ENCODE data around the gene JTB.
"Not testable (repeated sequence)": the region's sequence is repeated elsewhere in the genome, so short reads cannot be mapped to it uniquely, and the experiment has no call there.

Gene JTB

DNA sequence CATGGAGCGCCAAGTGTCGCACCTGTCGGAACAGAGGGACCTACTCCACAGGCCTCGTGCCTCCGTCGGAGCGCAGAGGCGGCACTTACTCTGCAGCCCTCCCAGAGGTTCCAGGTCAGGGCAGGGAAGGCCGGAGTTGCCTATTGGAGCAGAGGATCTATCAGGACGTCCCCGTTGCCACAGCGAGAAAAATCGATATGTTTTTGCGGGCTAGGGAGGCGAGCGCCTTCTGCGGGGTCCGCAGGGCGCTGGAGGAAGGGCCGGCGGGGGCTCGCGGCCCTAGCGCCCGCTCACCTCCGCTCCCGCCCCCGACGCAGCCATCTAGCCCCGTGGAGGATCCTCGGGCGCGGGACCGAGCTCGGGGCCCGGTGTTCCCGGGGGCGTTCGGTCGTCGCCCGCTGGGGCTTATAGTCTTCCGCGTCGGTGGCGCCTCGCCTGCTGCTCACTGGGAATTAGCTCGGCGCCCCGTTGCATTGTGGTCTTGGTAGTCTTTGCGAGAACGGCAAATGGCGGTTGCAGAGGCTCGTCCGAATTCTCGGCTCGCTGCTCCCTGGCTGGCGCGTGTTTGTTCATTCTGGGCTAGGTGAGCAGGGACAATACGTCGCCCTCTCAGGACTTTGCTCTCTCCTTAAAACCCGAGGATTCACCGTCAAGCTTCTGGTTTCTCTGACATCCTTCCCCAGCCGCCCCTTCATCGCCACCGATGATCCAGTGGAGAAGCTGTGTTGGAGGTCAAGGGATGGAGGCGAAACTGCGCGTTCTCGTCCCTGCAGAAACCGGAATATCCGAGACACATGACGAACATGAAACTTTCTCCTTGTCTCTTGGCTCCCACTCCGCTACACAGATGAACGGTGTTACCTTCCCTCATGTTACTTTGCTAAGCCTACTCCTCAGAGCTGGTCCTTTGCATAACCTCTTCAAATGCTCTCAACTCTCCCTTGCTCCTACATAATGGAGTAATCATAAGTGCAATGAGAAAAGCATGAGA lies at the start of gene JTB:
TSS of gene JTB (minus strand) at position 425 of the 991 bp plus-strand sequence. CDS start at position 3, 422 bp downstream.
- H3K27me3 Mint-ChIP-seq (ENCODE audit: low read depth), result no peaks in the 10 kb centered on the region
- H3K4me1 Mint-ChIP-seq, result peaks cover 30% of the 10 kb centered on the region
- peak within 1 kb of the TSS; percentile 97 to 99 (median 99) for H3K27ac Mint-ChIP-seq
- peak within 1 kb of the TSS; percentile 90 to 100 (median 99) for H3K4me3 Mint-ChIP-seq
- H3K9me3 Mint-ChIP-seq, result no peaks in the 10 kb centered on the region
- TF ChIP-seq, protein P1, sequence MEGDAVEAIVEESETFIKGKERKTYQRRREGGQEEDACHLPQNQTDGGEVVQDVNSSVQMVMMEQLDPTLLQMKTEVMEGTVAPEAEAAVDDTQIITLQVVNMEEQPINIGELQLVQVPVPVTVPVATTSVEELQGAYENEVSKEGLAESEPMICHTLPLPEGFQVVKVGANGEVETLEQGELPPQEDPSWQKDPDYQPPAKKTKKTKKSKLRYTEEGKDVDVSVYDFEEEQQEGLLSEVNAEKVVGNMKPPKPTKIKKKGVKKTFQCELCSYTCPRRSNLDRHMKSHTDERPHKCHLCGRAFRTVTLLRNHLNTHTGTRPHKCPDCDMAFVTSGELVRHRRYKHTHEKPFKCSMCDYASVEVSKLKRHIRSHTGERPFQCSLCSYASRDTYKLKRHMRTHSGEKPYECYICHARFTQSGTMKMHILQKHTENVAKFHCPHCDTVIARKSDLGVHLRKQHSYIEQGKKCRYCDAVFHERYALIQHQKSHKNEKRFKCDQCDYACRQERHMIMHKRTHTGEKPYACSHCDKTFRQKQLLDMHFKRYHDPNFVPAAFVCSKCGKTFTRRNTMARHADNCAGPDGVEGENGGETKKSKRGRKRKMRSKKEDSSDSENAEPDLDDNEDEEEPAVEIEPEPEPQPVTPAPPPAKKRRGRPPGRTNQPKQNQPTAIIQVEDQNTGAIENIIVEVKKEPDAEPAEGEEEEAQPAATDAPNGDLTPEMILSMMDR (IDR thresholded peaks at IDR 0.05; ENCODE audit: unreplicated experiment in 3 of 3), result no peak
- peaks cover 54% of the 10 kb centered on the region for H3K36me3 Mint-ChIP-seq (ENCODE audit: low read depth)

DNA sequence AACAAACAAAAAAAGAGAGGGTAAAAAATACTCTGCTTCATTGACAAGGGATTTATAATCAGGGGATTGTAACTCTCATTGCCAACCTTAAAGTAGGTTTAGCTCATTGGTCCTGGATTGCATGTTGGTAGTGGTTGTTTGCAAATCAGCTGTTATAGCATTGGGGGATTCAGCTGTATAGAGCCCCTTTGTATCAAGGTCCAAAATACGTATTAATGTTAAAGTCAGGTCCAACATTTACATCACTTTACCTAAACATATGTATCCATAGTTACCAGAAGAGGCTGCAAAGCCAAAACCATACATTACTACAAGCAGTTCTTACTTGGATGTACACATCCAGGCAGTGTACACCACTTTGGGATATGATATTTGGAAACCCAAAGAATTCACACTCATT lies 42.5 kb upstream of the JTB start:
- no peak overlapping the region for H3K27ac Mint-ChIP-seq
- TF ChIP-seq, protein P1 (IDR thresholded peaks at IDR 0.05; ENCODE audit: unreplicated experiment in 3 of 3), result no peak
- H3K4me3 Mint-ChIP-seq, result no peak overlapping the region
- peaks cover 9% of the 10 kb centered on the region for H3K4me1 Mint-ChIP-seq
- H3K9me3 Mint-ChIP-seq, result no peaks in the 10 kb centered on the region
- no peaks in the 10 kb centered on the region for H3K36me3 Mint-ChIP-seq (ENCODE audit: low read depth)
- peaks cover 4% of the 10 kb centered on the region for H3K27me3 Mint-ChIP-seq (ENCODE audit: low read depth)

DNA sequence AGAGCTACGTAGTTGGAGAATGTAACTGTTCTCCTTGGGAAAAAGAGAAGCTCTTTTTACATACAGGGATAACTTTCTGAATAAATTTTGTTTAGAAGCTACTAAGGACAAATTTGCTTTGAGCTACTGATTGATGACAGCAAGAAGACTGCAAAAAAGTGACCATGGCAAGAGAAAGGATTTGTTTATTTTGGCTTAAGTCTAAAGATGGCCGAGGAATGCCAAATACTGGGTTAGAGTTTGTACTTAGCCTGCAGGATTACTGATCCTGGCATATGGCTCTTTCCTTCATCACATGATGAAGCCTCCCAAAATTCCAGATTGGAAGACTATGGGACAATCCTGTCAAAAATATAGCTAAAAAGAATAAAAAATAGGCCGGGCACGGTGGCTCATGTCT lies 41.8 kb upstream of the JTB start:
- peak overlapping the region in 1 of 3 experiments; percentile 32 for H3K27ac Mint-ChIP-seq
- H3K36me3 Mint-ChIP-seq (ENCODE audit: low read depth), result no peaks in the 10 kb centered on the region
- H3K4me3 Mint-ChIP-seq, result no peak overlapping the region
- H3K9me3 Mint-ChIP-seq, result no peaks in the 10 kb centered on the region
- peaks cover 9% of the 10 kb centered on the region for H3K4me1 Mint-ChIP-seq
- TF ChIP-seq, protein P1 (IDR thresholded peaks at IDR 0.05; ENCODE audit: unreplicated experiment in 3 of 3), result no peak
- no peaks in the 10 kb centered on the region for H3K27me3 Mint-ChIP-seq (ENCODE audit: low read depth)

DNA sequence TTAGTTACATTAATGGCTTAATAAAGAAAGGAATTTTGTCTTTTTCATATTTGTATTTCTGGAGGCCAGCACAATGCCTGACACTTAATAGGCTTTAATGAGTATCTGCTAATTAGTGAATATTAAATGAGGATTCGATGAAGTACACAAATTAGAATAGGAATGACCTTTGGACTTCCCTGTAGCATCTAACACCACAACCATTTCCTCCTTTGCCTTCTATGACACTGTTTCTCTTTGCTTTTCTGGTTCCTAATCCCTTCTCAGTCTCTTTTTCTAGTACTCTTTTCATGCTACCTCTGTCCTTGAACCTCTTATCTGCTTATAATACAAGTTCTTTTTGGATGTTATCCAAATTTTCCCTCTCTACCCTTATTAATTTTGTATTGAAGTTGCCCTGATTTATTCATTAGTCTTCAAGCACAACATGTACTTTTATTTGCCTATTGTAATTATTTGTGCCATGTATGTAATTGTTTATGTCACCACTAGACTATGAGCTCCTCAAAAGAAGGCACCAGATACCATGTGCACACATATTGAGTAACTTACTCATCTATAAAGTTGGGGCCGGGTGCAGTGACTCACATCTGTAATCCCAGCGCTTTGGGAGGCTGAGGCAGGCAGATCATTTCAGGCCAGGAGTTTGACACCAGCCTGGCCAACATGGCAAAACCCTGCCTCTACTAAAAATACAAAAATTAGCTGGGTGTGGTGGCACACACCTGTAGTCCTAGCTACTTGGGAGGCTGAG lies 36.9 kb upstream of the JTB start:
- TF ChIP-seq, protein P1 (IDR thresholded peaks at IDR 0.05; ENCODE audit: unreplicated experiment in 3 of 3), result no peak
- no peak overlapping the region for H3K4me3 Mint-ChIP-seq
- no peak overlapping the region for H3K27ac Mint-ChIP-seq
- no peaks in the 10 kb centered on the region for H3K9me3 Mint-ChIP-seq
- no peaks in the 10 kb centered on the region for H3K36me3 Mint-ChIP-seq (ENCODE audit: low read depth)
- H3K27me3 Mint-ChIP-seq (ENCODE audit: low read depth), result no peaks in the 10 kb centered on the region
- H3K4me1 Mint-ChIP-seq, result peaks cover 9% of the 10 kb centered on the region

DNA sequence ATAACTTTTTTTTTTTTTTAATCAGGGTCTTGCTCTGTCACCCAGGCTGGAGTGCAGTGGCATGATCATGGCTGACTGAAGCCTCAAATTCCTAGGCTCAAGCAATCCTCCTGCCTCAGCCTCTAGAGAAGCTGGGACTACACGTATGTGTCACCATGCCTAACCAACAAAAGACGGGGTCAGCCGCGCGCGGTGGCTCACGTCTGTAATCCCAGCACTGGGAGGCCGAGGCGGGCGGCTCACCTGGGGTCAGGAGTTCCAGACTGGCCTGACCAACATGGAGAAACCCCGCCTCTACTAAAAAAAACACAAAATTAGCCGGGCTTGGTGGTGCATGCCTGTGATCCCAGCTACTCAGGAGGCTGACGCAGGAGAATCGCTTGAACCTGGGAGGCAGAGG lies 35.1 kb upstream of the JTB start:
- H3K9me3 Mint-ChIP-seq; H3K4me1 Mint-ChIP-seq; H3K36me3 Mint-ChIP-seq (ENCODE audit: low read depth); H3K4me3 Mint-ChIP-seq; H3K27me3 Mint-ChIP-seq (ENCODE audit: low read depth); H3K27ac Mint-ChIP-seq: not testable (repeated sequence)

DNA sequence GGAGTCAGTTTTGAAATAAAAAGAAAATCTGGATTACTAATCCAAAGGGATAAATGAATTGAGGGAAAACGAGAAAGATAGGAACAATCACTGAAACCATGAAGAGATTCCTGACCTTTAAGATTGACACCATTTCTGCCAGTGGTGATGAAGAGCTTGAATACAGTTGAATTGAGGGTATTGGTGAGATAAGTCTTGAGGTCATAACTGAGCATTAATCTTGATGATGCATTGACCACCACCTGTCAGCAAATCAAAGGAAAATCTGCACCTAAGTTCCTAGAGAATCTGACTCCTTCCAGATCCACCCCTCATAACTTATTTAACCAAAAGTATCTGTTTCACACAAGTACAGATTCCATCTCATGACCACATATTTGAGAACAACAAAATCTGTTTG lies 34.7 kb upstream of the JTB start:
- Mint-ChIP-seq H3K27ac (no peak overlapping the region), H3K4me3 (no peak overlapping the region), H3K27me3 (ENCODE audit: low read depth) (no peaks in the 10 kb centered on the region), H3K4me1 (no peaks in the 10 kb centered on the region), H3K36me3 (ENCODE audit: low read depth) (no peaks in the 10 kb centered on the region), H3K9me3 (no peaks in the 10 kb centered on the region)
- TF ChIP-seq, protein P1 (IDR thresholded peaks at IDR 0.05; ENCODE audit: unreplicated experiment in 3 of 3), result no peak
